Endodermal cell (in vitro differentiated cells): ENCODE measurements around the gene EFCAB7. TPM values are rescaled to one million over a fixed set of nuclear protein-coding genes. Genes with fewer than 3 reads are reported as not detected.

ENCODE experiments used
- DNase-seq: peaks from one replicate; pipeline ENCODE4 v3.0.0-alpha.2; 2017
- H3K27ac ChIP-seq: 2 replicates; pipeline ENCODE4 v1.5.1; 2013; ENCODE audit warnings: mild to moderate bottlenecking, low read depth, low read length, moderate library complexity
- H3K27me3 ChIP-seq: 2 replicates; pipeline ENCODE4 v1.6.1; 2013; ENCODE audit warnings: mild to moderate bottlenecking, low read length, moderate library complexity; ENCODE audit not compliant: insufficient read depth, control insufficient read depth, poor library complexity, severe bottlenecking
- H3K36me3 ChIP-seq: 2 replicates; pipeline ENCODE4 v1.7.0; 2013; ENCODE audit warnings: mild to moderate bottlenecking, low read length, moderate library complexity; ENCODE audit not compliant: control insufficient read depth, insufficient read depth
- H3K4me1 ChIP-seq: one replicate; pipeline ENCODE4 v1.7.0; 2013; ENCODE audit warnings: low read length; ENCODE audit not compliant: control insufficient read depth, insufficient read depth
- H3K4me3 ChIP-seq: 2 replicates; pipeline ENCODE4 v1.5.1; 2013; ENCODE audit warnings: mild to moderate bottlenecking, low read length, moderate library complexity
- H3K9ac ChIP-seq: 2 replicates; pipeline ENCODE4 v1.6.1; 2013; ENCODE audit warnings: mild to moderate bottlenecking, low read length, moderate library complexity; ENCODE audit not compliant: poor library complexity, severe bottlenecking; ENCODE audit errors: extremely low read depth
- H3K9me3 ChIP-seq: 2 replicates; pipeline ENCODE4 v1.6.1; 2013; ENCODE audit warnings: mild to moderate bottlenecking, low read length, moderate library complexity; ENCODE audit not compliant: control insufficient read depth
- H3K27ac Mint-ChIP-seq: 2 replicates; pipeline ENCODE4 v1.8.0; 2020; ENCODE audit warnings: mixed read lengths
- H3K27me3 Mint-ChIP-seq: 2 replicates; pipeline ENCODE4 v1.8.0; 2021; ENCODE audit warnings: mild to moderate bottlenecking, mixed read lengths; ENCODE audit not compliant: insufficient read depth
- H3K36me3 Mint-ChIP-seq: 2 replicates; pipeline ENCODE4 v1.8.0; 2020; ENCODE audit warnings: low read depth, mixed read lengths
- H3K4me1 Mint-ChIP-seq: 2 replicates; pipeline ENCODE4 v1.8.0; 2020; ENCODE audit warnings: mixed read lengths
- H3K4me3 Mint-ChIP-seq: 2 replicates; pipeline ENCODE4 v1.8.0; 2020; ENCODE audit warnings: mild to moderate bottlenecking, moderate library complexity, mixed read lengths
- H3K9me3 Mint-ChIP-seq: 2 replicates; pipeline ENCODE4 v1.8.0; 2020; ENCODE audit warnings: mild to moderate bottlenecking, mixed read lengths
- CTCF ChIP-seq: fragments of 200-600 bp; sonication (generic); conservative IDR thresholded peaks from 2 replicates; pipeline ENCODE4 v1.5.0; 2021; ENCODE audit warnings: antibody characterized with exemption, mild to moderate bottlenecking
- WGBS, 2 experiments: methylation state at CpG; one replicate each; pipeline versions ENCODE4 v1.1.5 to v1.1.7; 2013; ENCODE audit warnings: missing lambda C conversion rate in 2 of 2, mixed read lengths in 1 of 2; ENCODE audit not compliant: insufficient coverage in 1 of 2, insufficient read length in 1 of 2; 5-methylcytosine and 5-hydroxymethylcytosine counted together
- total RNA-seq, 2 donors: library from RNA; stranded (reverse); fragmentation: NEBNext Ultra II Directional in 1 of 2; extraction: Animal tissue kit (Norgen Biotek cat#: 25700) in 1 of 2; gene quantifications; 2 replicates in 1 of 2; 3 replicates in 1 of 2; pipeline ENCODE4 v1.2.1, GENCODE V29; 2021

EFCAB7 gene
- total RNA-seq, 2 donors from 2014 or later = 9.3 to 11.5 TPM

- no peaks in the 10 kb centered on the region for H3K27me3 ChIP-seq
- no peak overlapping the region for H3K9ac ChIP-seq
- no peaks in the 10 kb centered on the region for H3K9me3 Mint-ChIP-seq
- no peaks in the 10 kb centered on the region for H3K4me1 ChIP-seq
- 90 to 94% methylated on average over 2 of the region's 2 CpGs for WGBS, 2 experiments
- TF ChIP-seq CTCF = no peak
- H3K4me3 Mint-ChIP-seq = no peak overlapping the region
- no peaks in the 10 kb centered on the region for H3K36me3 ChIP-seq
- no peak overlapping the region for H3K27ac ChIP-seq
- no peaks in the 10 kb centered on the region for H3K36me3 Mint-ChIP-seq
- H3K4me3 ChIP-seq = no peak overlapping the region
- no peak for DNase-seq
- no peaks in the 10 kb centered on the region for H3K4me1 Mint-ChIP-seq
- no peak overlapping the region for H3K27ac Mint-ChIP-seq
- no peaks in the 10 kb centered on the region for H3K27me3 Mint-ChIP-seq
- H3K9me3 ChIP-seq = no peaks in the 10 kb centered on the region
Measured at GRCh38 chr1:63547621-63548294, 24.4 kb downstream of the EFCAB7 start.

- H3K4me1 ChIP-seq = no peaks in the 10 kb centered on the region
- H3K36me3 ChIP-seq = no peaks in the 10 kb centered on the region
- H3K27me3 ChIP-seq = no peaks in the 10 kb centered on the region
- H3K9me3 ChIP-seq = no peaks in the 10 kb centered on the region
- Mint-ChIP-seq H3K27me3 (no peaks in the 10 kb centered on the region), H3K36me3 (peaks cover 2% of the 10 kb centered on the region), H3K4me3 (no peak overlapping the region), H3K27ac (no peak overlapping the region), H3K4me1 (no peaks in the 10 kb centered on the region), H3K9me3 (no peaks in the 10 kb centered on the region)
- 84% methylated on average over 2 of the region's 2 CpGs; no CpG with 5 or more reads in 1 of the 2 experiments for WGBS, 2 experiments
- no peak overlapping the region for H3K27ac ChIP-seq
- no peak for TF ChIP-seq CTCF
- no peak overlapping the region for H3K9ac ChIP-seq
- no peak for DNase-seq
- no peak overlapping the region for H3K4me3 ChIP-seq
Measured at GRCh38 chr1:63548303-63548702, 25.0 kb downstream of the EFCAB7 start.

- no peak for TF ChIP-seq CTCF
- H3K36me3 Mint-ChIP-seq = peaks cover 6% of the 10 kb centered on the region
- H3K4me3 Mint-ChIP-seq = no peak overlapping the region
- no peak overlapping the region for H3K9ac ChIP-seq
- H3K27ac Mint-ChIP-seq = no peak overlapping the region
- DNase-seq = no peak
- no peak overlapping the region for H3K27ac ChIP-seq
- H3K36me3 ChIP-seq = no peaks in the 10 kb centered on the region
- no peaks in the 10 kb centered on the region for H3K4me1 Mint-ChIP-seq
- H3K27me3 Mint-ChIP-seq = no peaks in the 10 kb centered on the region
- WGBS, 2 experiments = 92 to 97% methylated on average over 9 to 13 of the region's 13 CpGs
- H3K27me3 ChIP-seq = no peaks in the 10 kb centered on the region
- no peaks in the 10 kb centered on the region for H3K4me1 ChIP-seq
- no peak overlapping the region for H3K4me3 ChIP-seq
- H3K9me3 ChIP-seq = no peaks in the 10 kb centered on the region
- H3K9me3 Mint-ChIP-seq = no peaks in the 10 kb centered on the region
Measured at GRCh38 chr1:63548877-63549276, 25.6 kb downstream of the EFCAB7 start.
